H9 (cell line): ENCODE data around the gene PGR. TPM values are rescaled to one million over a fixed set of nuclear protein-coding genes. Genes with fewer than 3 reads are reported as not detected.

Source experiments
- DNase-seq: peaks from one replicate; pipeline ENCODE4 v3.0.0-alpha.2; 2017
- H2AFZ ChIP-seq: one replicate; pipeline ENCODE4 v1.6.1; 2013; ENCODE audit warnings: mild to moderate bottlenecking, low read length, control low read depth, moderate library complexity
- H2AK5ac ChIP-seq: 2 replicates; pipeline ENCODE4 v1.6.1; 2013; ENCODE audit warnings: low read length, control low read depth, mixed read lengths; ENCODE audit not compliant: insufficient read length
- H2BK120ac ChIP-seq: one replicate; pipeline ENCODE4 v1.6.1; 2013; ENCODE audit warnings: low read depth, mild to moderate bottlenecking, low read length, control low read depth, inconsistent platforms; ENCODE audit not compliant: poor library complexity, severe bottlenecking
- H2BK12ac ChIP-seq: 2 replicates; pipeline ENCODE4 v1.6.1; 2013; ENCODE audit warnings: low read length, control low read depth, mixed read lengths, low read depth; ENCODE audit not compliant: insufficient read length
- H2BK15ac ChIP-seq: 2 replicates; pipeline ENCODE4 v1.6.1; 2013; ENCODE audit warnings: low read depth, low read length, control low read depth
- H2BK20ac ChIP-seq: one replicate; pipeline ENCODE4 v1.6.1; 2013; ENCODE audit warnings: low read depth, mild to moderate bottlenecking, low read length, control low read depth, inconsistent platforms; ENCODE audit not compliant: poor library complexity, severe bottlenecking
- H2BK5ac ChIP-seq: 2 replicates; pipeline ENCODE4 v1.6.1; 2013; ENCODE audit warnings: low read length, control low read depth, mixed read lengths; ENCODE audit not compliant: insufficient read length
- H3K14ac ChIP-seq: 2 replicates; pipeline ENCODE4 v1.6.1; 2013; ENCODE audit warnings: low read length, control low read depth; ENCODE audit not compliant: insufficient read depth
- H3K18ac ChIP-seq: 2 replicates; pipeline ENCODE4 v1.6.1; 2013; ENCODE audit warnings: low read depth, mild to moderate bottlenecking, mixed read lengths, low read length, control low read depth; ENCODE audit not compliant: insufficient read length
- H3K23ac ChIP-seq: 2 replicates; pipeline ENCODE4 v1.6.1; 2013; ENCODE audit warnings: low read length, control low read depth, mixed read lengths, low read depth; ENCODE audit not compliant: insufficient read length
- H3K23me2 ChIP-seq: 2 replicates; pipeline ENCODE4 v1.6.1; 2013; ENCODE audit warnings: low read depth, mild to moderate bottlenecking, mixed read lengths, low read length, control low read depth; ENCODE audit not compliant: insufficient read length, poor library complexity, severe bottlenecking
- H3K27ac ChIP-seq: 2 replicates; pipeline ENCODE4 v1.5.1; 2013; ENCODE audit warnings: low read length, control low read depth, mixed read lengths, low read depth; ENCODE audit not compliant: insufficient read length
- H3K27me3 ChIP-seq: 2 replicates; pipeline ENCODE4 v1.6.1; 2013; ENCODE audit warnings: low read length, control low read depth, inconsistent platforms; ENCODE audit not compliant: insufficient read depth
- H3K4ac ChIP-seq: 2 replicates; pipeline ENCODE4 v1.6.1; 2013; ENCODE audit warnings: low read depth, mild to moderate bottlenecking, control low read depth, inconsistent platforms, low read length, moderate library complexity
- H3K4me1 ChIP-seq: 2 replicates; pipeline ENCODE4 v1.6.1; 2013; ENCODE audit warnings: low read length, control low read depth, inconsistent platforms; ENCODE audit not compliant: insufficient read depth
- H3K4me2 ChIP-seq: 2 replicates; pipeline ENCODE4 v1.6.1; 2013; ENCODE audit warnings: low read length, control low read depth, mixed read lengths; ENCODE audit not compliant: insufficient read length, insufficient read depth
- H3K56ac ChIP-seq: 2 replicates; pipeline ENCODE4 v1.6.1; 2013; ENCODE audit warnings: low read depth, mild to moderate bottlenecking, mixed read lengths, low read length, control low read depth; ENCODE audit not compliant: insufficient read length
- H3K79me1 ChIP-seq: 2 replicates; pipeline ENCODE4 v1.6.1; 2013; ENCODE audit warnings: low read depth, mild to moderate bottlenecking, moderate library complexity, low read length, control low read depth, inconsistent platforms; ENCODE audit not compliant: insufficient read depth, poor library complexity, severe bottlenecking
- H3K79me2 ChIP-seq: 2 replicates; pipeline ENCODE4 v1.6.1; 2013; ENCODE audit warnings: low read length, control low read depth, inconsistent platforms; ENCODE audit not compliant: insufficient read depth
- H3K9ac ChIP-seq: 2 replicates; pipeline ENCODE4 v1.6.1; 2013; ENCODE audit warnings: low read length, control low read depth, mixed read lengths; ENCODE audit not compliant: insufficient read length; ENCODE audit errors: extremely low read depth
- H3K9me3 ChIP-seq: one replicate; pipeline ENCODE4 v1.6.1; 2013; ENCODE audit warnings: low read depth, low read length, inconsistent platforms; ENCODE audit not compliant: control insufficient read depth
- H3T11ph ChIP-seq: one replicate; pipeline ENCODE4 v1.6.1; 2013; ENCODE audit warnings: mild to moderate bottlenecking, low read length, control low read depth, inconsistent platforms
- H4K20me1 ChIP-seq: one replicate; pipeline ENCODE4 v1.6.1; 2013; ENCODE audit not compliant: control insufficient read depth, insufficient read length, insufficient read depth
- H4K5ac ChIP-seq: 2 replicates; pipeline ENCODE4 v1.6.1; 2013; ENCODE audit warnings: low read depth, mild to moderate bottlenecking, mixed read lengths, low read length, control low read depth; ENCODE audit not compliant: insufficient read length
- H4K8ac ChIP-seq: replicated peaks from 2 replicates; pipeline ENCODE4 v1.6.1; 2013; ENCODE audit warnings: low read length, control low read depth, mixed read lengths, low read depth; ENCODE audit not compliant: insufficient read length
- H4K91ac ChIP-seq: 2 replicates; pipeline ENCODE4 v1.6.1; 2013; ENCODE audit warnings: low read depth, mild to moderate bottlenecking, moderate library complexity, mixed read lengths, low read length, control low read depth; ENCODE audit not compliant: insufficient read length
- H3K27ac Mint-ChIP-seq, 3 experiments: 2 replicates in 2 of 3; 3 replicates in 1 of 3; pipeline ENCODE4 v1.8.0; 2020 to 2021; ENCODE audit warnings: mixed read lengths in 3 of 3, mild to moderate bottlenecking in 1 of 3, moderate library complexity in 1 of 3
- H3K27me3 Mint-ChIP-seq: 2 replicates; pipeline ENCODE4 v1.8.0; 2021; ENCODE audit warnings: low read depth, mild to moderate bottlenecking, moderate library complexity, mixed read lengths
- H3K36me3 Mint-ChIP-seq, 3 experiments: 2 replicates in 2 of 3; 3 replicates in 1 of 3; pipeline ENCODE4 v1.8.0; 2020 to 2021; ENCODE audit warnings: low read depth in 3 of 3, mixed read lengths in 3 of 3; ENCODE audit not compliant: insufficient read depth in 1 of 3
- H3K4me1 Mint-ChIP-seq, 2 experiments: 2 replicates each; pipeline ENCODE4 v1.8.0; 2020; ENCODE audit warnings: mixed read lengths in 2 of 2
- H3K4me3 Mint-ChIP-seq, 2 experiments: 2 replicates in 1 of 2; 3 replicates in 1 of 2; pipeline ENCODE4 v1.8.0; 2020 to 2021; ENCODE audit warnings: mild to moderate bottlenecking in 2 of 2, mixed read lengths in 2 of 2, moderate library complexity in 1 of 2
- H3K9me3 Mint-ChIP-seq, 2 experiments: 2 replicates in 1 of 2; 3 replicates in 1 of 2; pipeline ENCODE4 v1.8.0; 2020; ENCODE audit warnings: mild to moderate bottlenecking in 2 of 2, mixed read lengths in 2 of 2, moderate library complexity in 1 of 2
- CTCF ChIP-seq: fragments of 200-600 bp; sonication (generic); conservative IDR thresholded peaks from 3 replicates; pipeline ENCODE4 v1.8.0; 2021; ENCODE audit warnings: antibody characterized with exemption, mild to moderate bottlenecking
- WGBS: extraction: QIAGEN DNeasy Blood & Tissue Kit; methylation state at CpG from one replicate; pipeline ENCODE4 v1.1.7; 2013; ENCODE audit warnings: missing lambda C conversion rate, low lambda C conversion rate, mixed read lengths; ENCODE audit not compliant: insufficient read length; ENCODE audit errors: extremely low coverage; 5-methylcytosine and 5-hydroxymethylcytosine counted together
- total RNA-seq: library from RNA; stranded (reverse); gene quantifications from 2 replicates; pipeline ENCODE4 v1.2.1, GENCODE V29; 2021

Gene PGR
- total RNA-seq, 1 experiment from 2014 or later: 0.02 TPM

DNA sequence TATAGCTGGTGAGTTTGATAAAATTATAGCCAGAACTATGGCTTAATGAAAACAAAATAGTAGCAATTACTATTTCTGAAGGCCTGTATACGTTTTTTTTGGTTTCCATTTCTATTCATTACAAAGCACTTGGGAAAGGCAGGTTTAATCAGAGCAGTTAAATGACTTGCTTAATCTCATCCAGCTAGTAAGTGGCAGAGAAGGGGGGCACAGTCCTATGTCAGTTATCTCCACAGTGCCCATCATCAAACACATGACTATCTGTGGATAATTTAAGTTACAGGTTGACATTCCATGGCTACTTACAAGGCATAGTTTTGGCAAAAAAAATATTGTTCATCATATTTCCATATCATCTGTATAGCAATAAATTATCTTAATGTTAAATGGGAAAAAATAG is 93.7 kb downstream of the PGR start:
- Histone ChIP-seq H2AK5ac (no peak overlapping the region), H3K27me3 (no peaks in the 10 kb centered on the region), H3K4ac (no peak overlapping the region), H2BK20ac (no peak overlapping the region), H3K79me1 (no peaks in the 10 kb centered on the region), H3K4me2 (no peak overlapping the region), H4K20me1 (no peaks in the 10 kb centered on the region), H3K23ac (no peak overlapping the region), H3T11ph (no peak overlapping the region), H3K9me3 (no peaks in the 10 kb centered on the region), H3K9ac (no peak overlapping the region), H3K4me1 (no peaks in the 10 kb centered on the region), H4K91ac (no peak overlapping the region), H2BK120ac (no peak overlapping the region), H2BK15ac (no peak overlapping the region), H2AFZ (no peak overlapping the region), H3K79me2 (no peaks in the 10 kb centered on the region), H4K8ac (no peak overlapping the region), H3K14ac (no peak overlapping the region), H3K23me2 (no peaks in the 10 kb centered on the region), H3K27ac (no peak overlapping the region), H3K18ac (no peak overlapping the region), H2BK12ac (no peak overlapping the region), H3K56ac (no peak overlapping the region), H4K5ac (no peak overlapping the region), H2BK5ac (no peak overlapping the region)
- WGBS: no CpG with 5 or more reads among the region's 1 CpG
- TF ChIP-seq CTCF: no peak
- peaks cover 0 to 4% of the 10 kb centered on the region in 2 experiments; a peak in 2 of 4 replicates for H3K4me1 Mint-ChIP-seq
- no peak overlapping the region for H3K27ac Mint-ChIP-seq
- H3K27me3 Mint-ChIP-seq: no peaks in the 10 kb centered on the region
- no peaks in the 10 kb centered on the region for H3K9me3 Mint-ChIP-seq
- H3K36me3 Mint-ChIP-seq: no peaks in the 10 kb centered on the region
- no peak for DNase-seq
- no peak overlapping the region for H3K4me3 Mint-ChIP-seq
